Fibroblast of skin of right quadriceps (primary cell): ENCODE data around the gene GLDN.
A peak's percentile ranks its signal among the peaks of the same experiment; 100 is the strongest.

Source experiments
- DNase-seq: peaks from one replicate; pipeline ENCODE4 v3.0.0-alpha.2; 2013

GLDN gene

DNA sequence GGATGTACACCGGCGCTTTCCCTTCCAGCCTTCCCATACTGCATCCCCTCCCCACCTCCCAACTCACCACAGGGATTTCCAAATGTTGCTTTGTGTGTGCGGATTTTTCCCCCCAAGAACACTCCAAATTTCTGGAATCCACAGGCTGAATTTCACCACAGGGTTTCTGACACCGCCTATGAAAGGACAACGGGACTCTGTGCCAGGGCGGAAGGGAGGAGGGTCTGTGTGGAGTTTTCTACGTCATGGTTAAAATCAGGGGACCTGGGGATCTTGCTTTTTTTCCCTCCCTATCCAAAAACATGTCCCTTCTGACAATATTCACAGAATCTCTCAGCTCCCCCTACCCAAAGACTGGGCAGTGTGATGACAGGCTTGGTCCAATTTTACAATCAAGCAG lies 17.7 kb upstream of the GLDN start:
- DNase-seq, result no peak

DNA sequence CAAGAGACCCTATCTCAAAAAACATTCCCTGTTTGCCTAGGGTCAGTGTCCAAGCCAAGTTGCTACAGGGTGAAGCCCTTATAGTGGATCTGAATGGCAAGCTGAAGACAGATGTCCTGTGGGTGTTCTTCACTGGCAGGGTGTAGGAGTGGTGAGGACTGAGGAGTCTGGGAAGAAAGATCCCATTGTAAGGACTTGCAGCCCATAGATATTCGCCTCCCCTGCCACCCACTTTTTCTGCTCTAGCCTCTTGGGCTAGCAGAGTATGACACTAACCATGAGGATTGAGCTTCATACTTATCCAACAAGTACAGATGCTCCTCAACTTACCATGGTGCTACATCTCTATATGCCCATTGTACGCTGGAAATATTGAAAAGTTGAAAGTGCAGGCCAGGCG lies 16.3 kb upstream of the GLDN start:
- DNase-seq, result no peak

GRCh38 chr15:51327081-51327480 lies 14.4 kb upstream of the GLDN start:
- no peak for DNase-seq

- DNase-seq, result no peak
These were observed 12.5 kb upstream of the GLDN start for GRCh38 chr15:51328926-51329325.

DNA sequence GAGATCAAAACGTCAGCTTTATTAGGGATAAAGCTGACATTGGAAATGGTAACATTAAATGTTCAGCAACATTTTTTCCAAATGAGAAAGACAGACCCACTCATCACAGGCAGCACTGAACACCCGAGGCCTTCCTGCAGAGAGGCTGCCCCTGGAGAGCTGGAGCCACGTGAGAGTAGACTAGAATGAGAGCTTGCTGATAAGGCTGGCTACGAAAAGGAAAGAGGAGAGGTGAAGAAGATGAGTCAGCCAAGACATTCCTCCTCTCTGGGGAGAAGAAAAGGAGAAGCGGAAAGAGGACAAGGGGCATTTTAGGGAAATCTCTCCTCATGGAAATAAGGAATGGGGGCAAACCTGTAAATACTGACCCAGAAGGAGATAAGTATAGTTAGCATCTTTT lies 10.3 kb upstream of the GLDN start:
- peak; percentile 8 for DNase-seq

DNA sequence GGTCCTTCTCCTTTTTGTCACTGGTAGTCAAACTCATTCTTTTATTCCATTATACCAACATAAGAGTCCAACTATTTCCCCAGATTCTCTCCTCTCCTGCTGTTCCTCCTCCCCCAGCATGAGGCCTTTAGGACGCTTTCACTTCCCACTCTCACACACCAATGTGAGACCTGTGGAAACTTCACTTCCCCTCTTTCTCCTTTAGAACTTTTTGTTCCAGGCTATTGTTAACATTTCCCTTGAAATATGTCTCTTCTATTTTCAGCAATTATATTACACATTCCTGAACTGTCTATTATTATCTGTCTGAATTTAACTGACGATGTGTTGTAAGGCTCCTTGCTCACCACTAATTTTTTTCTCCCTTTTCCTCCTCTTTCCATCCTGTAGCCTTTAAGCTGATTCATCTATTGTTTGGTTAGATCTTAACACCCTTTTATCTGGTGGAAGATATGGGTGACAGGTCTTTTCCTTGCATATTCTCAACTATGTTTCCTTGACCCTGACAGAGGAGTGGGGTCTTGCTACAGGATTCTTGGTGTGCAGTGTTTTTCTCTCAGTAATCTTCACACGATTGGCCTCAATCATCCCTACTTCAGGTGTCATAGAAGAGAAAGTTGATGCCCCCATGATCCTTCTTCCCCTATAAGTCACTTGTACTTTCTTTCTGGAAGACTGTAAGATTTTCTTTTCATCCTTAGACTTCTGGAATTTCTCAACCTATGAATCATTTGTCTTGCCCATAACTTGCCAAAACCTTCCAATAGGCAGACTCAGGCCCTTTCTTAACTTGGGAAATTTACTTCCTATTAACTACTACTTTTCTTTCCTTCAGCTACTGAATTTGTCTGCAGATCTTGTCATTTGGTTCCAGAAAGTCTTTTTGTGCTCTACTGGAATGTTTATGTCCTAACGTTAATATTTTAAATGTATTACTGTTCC lies 9.0 kb upstream of the GLDN start:
- DNase-seq, result peak; percentile 31

GRCh38 chr15:51333571-51333970 lies 7.9 kb upstream of the GLDN start:
- no peak for DNase-seq

- no peak for DNase-seq
These were observed 7.4 kb upstream of the GLDN start for GRCh38 chr15:51334011-51334451.

- no peak for DNase-seq
These were observed 6.4 kb upstream of the GLDN start for GRCh38 chr15:51335087-51335486.

DNA sequence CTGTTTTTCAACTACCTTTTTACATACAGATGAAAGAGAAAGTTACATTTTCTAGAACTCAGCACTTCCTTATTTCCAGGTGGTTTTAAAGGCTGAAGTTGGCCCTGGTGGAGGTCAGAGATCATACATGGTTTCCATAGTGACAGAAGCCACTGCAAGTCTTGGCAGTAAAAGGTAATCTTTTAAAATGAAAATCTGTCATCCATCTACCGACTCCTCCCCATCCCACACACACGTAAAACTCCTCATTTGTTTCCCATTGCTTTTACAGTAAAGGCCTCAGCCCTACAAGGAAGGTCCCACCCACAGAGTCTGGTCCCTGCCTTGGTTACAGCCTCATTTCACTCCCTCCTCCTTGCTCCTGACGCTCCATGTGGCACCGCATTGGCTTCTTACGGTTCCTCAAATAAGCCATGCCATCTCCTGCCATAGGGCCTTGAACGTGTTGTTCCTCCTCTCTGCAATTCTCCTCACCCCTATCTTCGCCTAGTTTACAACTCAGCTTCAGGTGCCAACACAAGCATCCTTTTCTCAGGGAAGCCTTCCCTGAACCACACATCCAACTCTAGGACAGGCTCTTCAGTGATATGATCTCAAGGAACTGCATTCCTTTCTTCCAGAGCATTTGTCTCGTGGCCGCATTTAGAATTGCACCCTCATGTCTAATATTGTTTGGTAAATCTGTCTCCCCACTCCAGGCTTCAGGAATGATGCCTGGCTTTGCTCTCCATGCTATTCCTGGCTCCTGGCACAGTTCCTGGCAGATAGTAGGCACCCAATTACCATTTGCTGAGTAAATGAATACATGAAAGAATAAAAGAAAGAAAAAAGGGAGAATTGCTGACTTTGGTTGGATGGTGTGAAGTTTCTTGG lies 5.7 kb upstream of the GLDN start:
- no peak for DNase-seq

- DNase-seq, result no peak
These were observed 3.0 kb upstream of the GLDN start, which contains the start of gene CYP19A1 for GRCh38 chr15:51338496-51338895. CYP19A1 (minus strand) TSS chr15:51338596; CDS start chr15:51242912, 95,684 bp downstream.

DNA sequence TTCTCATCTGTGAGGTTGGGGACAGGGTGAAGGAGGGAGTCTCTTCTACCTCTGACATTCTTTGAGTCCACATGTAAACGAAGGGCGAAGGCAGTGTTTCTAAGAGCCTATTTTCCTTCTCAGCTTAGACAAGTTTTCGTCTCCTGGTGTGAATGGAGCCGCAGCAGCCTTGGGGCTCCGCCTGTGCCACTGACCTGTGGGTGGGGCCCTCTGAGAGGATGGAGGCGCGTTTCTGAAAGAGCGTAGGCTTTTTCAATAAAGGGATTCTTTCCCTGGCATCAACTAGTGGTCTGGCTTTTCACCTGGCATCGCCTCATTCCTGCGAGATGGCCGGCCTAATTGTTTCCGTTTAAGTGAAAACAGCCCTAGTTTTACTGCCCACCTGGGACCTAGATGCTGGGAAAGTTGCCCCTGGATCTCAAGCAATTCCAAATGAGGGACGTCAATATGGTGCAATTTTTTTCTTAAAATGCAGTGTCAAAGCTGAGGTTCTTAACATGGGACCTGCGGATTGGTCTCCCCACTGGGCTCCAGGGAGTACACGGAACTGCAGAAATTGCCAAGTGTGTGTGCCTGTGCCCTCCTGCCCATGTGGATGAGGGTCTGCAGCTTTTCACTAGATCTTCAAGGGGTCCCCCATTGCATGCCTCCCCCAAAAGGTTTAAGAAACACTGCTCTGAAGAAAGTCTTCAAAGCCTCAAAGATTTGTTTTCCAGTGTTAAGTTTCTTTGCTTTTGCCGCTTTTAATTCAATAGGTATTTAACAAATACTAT lies 958 bp downstream of the GLDN start:
- DNase-seq, result peak; percentile 12

GRCh38 chr15:51343466-51343865 lies 2.0 kb downstream of the GLDN start:
- DNase-seq, result no peak

DNA sequence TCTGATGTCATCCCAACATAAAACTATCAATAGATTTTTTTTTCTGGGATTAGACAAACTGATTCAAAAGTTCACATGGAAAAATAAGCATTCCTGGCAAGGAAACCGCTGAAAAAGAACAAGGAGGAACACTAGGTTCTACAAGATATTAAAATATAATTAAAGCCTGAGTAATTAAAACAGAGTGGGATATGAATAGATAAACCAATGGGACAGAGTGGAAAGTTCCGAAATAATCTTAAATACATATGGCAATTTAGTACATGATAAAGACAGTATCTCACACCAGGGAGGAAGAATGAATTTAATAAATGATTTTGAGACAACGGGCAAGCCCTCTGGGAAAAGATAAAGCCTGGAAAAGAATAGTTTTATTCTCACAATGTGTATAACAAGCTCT lies 4.7 kb downstream of the GLDN start:
- no peak for DNase-seq

- no peak for DNase-seq
These were observed 7.2 kb downstream of the GLDN start for GRCh38 chr15:51348688-51349087.

- no peak for DNase-seq
These were observed 7.8 kb downstream of the GLDN start for GRCh38 chr15:51349156-51349844.

DNA sequence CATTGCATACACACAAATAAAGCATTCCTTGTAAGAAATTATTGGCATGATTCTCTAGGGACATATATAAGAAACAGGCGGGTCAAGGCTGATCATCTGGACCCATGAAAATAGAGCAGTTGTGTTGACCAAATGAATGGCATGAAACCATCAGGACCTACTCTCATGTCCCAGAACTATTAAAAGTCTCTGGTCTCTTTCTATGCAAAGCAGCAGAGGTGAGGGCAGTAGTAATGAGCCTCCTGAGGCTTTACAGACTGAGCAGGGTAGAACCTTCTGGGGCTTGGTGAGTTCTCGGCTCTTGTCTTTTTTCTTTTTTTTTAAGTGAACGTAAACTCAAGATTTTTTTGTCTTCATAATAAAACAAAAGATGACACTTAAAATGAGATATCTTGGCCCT lies 9.3 kb downstream of the GLDN start:
- DNase-seq, result no peak

DNA sequence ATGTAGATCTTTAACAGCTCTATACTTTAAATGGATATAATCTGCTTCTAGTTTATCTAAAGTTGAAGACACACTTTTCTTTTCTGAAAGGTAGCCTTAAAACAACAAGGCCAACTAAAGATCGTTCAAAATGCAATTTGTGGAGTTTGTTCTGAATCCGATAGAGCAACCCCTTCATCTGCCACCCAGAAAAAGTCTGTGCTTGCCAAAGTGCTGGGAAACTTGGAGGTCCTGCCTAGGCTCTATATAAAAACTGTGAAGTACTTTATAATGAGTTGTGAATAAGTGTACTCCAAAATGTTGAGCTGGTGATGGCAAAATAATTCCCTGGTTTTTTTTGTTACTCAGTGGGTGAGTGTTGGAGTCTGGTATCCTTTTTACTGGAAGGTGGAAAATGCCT lies 12.5 kb downstream of the GLDN start:
- DNase-seq, result no peak

GRCh38 chr15:51355096-51355495 lies 13.6 kb downstream of the GLDN start:
- DNase-seq, result no peak

GRCh38 chr15:51356147-51356546 lies 14.7 kb downstream of the GLDN start:
- no peak for DNase-seq

DNA sequence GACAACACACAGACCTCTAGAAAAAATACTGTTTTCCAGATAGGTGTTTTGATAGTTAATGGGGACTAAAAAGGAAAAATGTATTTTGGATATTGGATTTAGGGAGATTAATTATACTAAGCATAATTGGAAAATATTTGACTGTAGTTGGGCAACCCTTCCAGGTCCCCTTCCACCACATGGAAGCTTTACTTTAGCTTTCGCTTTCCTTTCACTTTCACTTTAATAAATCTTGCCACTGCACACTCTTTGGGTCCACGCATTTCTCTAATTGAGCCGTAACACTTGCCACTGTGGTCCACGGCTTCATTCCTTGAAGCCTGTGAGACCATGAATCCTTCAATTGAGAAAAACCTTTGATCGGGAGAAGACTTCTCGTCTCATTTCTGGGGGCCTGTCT lies 15.5 kb downstream of the GLDN start:
- DNase-seq, result no peak

- no peak for DNase-seq
These were observed 18.5 kb downstream of the GLDN start for GRCh38 chr15:51359981-51360380.
